ENCODE measurements around the gene VANGL2.

Gene VANGL2

DNA sequence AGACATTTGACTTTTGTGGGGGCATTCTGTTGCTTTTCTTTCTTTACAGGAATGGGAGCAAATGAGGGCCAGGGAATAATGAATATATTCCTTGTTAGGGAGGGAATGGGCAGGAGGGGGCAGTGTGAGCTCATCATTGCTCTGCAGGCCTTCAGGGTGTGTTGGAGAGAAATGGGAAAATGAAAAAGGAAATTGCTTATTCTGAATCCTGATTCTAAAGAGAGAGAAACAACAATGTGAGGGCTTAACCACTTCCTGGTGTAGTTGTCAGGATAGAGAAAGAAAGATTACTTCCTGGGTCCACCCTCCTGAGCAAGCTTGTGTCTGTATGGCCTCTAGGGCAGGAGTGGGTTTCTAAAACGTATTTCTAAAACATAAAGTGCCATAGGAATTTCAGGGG, 28.3 kb downstream of the VANGL2 start:
- DNase-seq (ENCODE audit: low read depth): no peak

DNA sequence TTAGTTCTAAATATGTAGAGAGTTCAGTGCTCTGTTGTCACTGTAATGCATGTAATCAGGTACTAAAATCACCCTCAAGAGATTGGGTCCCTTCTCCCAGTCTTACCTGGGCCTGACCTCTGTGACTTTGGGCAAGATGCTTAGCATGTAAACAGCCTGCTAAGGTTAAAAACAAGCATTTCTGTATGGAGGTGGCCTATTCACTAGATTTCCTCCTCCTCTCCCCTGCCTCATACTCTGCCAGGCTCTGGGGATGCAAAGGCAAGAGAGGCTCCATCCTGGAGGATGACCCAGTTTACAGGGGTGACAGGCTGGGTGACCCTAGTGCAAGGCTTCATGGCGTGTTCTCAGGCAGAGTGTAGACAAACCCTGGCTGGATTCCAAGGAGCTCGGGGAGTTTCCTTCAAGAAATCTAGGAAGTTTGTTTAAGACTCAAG, 28.8 kb downstream of the VANGL2 start:
- no peak for DNase-seq (ENCODE audit: low read depth)

DNA sequence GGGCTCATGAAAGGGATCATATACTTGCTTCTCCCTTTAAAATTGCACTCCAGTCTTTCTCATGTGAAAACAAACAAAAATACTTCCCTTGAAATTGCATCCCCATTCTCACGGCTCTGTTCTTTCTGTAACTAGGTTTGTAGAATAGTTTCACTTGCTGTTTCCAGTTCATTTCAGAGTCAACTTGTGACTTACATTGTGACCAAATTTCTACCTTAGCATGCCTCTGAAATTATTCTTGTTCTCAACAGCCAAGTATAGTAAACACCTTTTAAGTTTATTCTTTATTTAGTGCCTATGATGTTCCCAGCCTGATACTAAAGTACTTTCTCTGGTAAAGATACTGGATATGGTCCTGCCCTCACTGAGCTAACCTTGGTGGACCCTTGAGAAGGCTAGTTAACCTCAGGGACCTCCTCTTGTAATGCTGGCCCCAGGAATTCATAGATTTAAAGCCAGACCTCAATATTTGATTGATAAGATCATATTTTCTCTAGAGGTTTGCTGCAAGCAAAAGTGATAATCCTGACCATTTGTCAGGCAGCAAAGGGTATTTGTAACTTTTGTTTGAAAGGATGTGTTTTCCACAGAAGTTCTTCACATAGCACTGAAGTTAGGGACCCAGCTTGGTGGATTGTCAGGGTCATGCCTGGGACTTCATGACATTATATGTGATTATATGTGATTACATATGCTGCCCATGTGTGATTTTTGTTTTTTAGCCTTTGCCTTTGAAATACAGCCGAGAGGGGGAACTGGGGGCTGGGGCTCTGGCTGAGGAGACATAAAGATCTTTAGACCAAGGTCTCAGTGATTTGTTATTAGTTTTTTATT, 29.6 kb downstream of the VANGL2 start:
- no peak for DNase-seq (ENCODE audit: low read depth)

DNA sequence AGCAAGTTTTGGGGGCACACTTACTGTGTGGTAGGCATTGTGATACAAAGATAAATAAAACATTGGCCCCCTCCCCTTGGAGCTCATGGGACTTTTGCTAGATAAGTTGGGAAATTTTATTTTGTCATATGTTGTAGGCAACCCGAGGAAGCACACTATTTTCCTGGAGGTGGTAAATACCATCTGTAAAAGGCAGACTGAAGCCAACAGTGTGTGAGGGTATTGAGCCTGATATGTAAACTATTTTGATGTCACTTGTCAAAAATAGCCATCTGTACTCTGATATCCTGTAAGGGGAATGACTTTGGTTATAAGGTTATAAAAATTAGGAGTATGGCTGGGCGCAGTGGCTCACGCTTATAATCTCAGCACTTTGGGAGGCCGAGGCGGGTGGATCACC, 30.6 kb downstream of the VANGL2 start:
- DNase-seq (ENCODE audit: low read depth): no peak

DNA sequence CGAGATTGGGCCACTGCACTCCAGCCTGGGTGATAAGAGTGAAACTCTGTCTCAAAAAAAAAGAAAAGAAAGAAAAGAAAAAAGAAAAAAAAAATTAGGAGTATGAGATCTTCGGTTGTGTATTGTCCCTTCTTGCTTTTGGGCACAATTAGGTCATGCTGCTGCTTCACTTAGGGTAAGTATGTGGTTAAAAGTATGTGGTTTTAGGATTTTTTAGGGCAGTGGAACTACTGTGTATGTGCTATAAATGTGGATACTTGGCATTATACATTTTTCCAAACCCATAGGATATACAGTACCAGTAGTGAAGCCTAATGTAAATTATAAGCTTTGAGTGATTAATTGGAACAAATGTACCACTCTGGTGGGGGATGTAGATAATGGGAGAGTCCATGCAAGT, 31.2 kb downstream of the VANGL2 start:
- no peak for DNase-seq (ENCODE audit: low read depth)

DNA sequence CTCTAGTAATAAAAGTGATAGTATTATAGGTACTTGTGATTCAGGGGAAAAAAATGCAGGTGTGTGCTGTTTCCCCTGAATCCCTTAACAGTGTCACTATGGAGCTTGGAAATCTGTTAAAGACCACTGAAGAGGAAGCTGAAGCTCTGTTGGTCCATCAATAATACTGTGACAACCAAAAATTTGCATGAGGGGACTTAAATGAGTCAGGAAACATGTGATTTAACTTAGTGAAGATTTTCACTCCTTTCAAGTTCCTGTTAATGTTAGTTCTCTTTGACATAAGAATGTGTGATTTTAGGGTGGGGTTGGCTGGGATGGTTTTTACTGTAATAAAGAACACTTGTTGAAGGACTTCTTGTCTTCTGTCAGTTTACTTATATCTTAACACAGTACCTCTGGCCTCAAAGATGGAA, 32.0 kb downstream of the VANGL2 start:
- DNase-seq (ENCODE audit: low read depth): no peak

DNA sequence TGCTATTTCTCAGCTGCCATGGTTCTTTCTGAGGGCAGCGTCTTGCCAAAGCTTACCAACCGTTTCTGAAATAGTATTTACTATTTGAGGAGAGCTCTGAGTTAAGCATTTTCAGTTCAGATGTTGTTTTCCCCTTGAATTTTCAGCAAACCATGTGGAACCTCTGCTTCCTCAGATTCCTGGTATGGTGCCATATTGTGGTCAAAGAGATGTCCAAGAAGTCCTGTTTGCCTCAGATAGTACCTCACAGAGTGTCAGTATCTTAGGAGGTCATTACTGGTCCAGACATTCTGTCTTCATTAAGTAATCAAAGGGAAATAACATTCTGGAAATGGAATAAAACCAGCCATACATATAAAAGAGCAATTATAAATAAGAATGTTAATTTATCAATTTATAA, 36.6 kb downstream of the VANGL2 start:
- DNase-seq (ENCODE audit: low read depth): no peak

DNA sequence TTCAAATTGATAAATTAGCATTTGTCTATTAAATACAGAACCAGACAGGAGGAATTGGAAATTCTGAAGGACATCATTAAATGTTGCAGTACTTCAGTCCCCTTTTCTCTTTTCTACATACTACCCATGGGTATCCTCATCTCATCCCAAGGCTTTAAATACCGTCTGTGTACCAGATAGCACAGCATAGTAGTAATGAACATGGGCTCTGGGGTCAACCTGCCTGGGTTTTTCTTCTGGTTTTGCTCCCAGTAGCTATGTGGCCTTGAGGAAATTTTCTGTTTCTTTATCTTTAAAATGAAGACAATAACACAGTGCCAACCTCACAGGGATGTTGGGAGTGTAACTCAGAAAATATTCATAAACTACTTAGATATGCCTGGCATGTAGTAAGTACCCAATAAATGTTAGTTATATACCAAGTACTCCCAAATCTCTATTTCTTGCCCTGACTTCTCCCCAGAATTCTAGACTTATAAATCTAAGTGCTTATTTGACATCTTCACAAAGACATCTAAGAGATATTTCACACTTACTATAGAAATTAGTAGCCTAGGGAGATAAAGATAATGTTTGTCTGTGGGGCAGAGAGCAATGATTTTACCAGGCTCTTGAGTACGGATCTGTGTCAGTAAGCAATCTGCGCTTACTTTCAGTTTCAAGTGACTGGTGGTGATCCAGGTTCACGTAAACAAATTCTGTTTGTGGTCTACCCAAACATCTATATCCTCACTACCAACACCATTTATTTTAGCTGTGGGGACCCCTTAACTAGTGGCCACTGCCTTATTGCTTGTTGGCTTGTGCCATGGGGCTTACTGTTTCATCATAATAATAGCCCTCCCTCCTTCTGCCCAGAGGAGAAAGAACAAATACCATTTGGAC, 37.3 kb downstream of the VANGL2 start:
- no peak for DNase-seq (ENCODE audit: low read depth)

DNA sequence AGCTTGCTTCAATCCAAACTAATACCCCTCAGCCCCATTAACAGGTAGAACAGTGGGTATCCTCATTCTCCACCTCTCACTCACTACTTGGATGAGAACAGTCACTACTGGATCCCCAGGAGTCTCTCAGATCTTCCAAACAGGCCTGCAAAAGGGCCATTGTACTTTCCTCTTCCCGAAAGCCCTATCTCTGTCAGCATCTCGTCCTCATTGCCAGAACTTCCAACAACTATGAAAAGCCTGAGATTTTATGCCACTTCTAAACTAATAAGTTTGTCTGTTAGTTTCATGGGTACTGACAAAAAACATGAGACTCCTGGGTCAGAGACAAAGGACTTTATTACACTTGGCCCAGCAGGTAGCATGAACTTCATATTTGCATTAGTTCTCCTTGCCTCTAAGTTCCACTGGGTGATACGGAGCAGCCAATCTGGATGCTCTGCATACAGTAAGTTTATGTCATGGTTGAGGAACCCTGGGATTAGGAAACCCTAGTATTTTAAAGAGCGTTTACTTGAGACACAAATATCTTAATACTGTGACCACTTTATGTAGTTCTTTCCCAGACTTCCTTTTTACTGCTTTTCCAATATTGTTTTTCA, 38.1 kb downstream of the VANGL2 start:
- no peak for DNase-seq (ENCODE audit: low read depth)

DNA sequence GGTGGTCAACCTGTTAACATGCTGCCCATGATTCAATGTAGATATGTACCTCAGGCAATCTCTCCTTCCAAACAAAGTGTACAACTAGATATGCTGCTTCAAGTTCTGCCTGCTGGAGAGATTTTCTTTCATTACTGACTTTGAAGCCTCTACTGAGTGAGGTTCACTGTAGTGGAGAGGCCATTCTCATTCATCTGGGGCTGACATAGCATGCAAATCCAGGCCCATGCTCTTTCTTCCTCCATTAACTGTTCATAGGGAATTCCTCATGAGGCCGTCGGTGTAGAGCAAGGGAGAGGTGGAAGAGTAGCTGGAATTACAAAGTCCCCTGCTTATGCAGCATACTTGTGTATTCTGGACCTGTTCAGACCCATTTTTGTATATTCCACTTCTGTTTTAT, 38.6 kb downstream of the VANGL2 start:
- DNase-seq (ENCODE audit: low read depth): no peak

DNA sequence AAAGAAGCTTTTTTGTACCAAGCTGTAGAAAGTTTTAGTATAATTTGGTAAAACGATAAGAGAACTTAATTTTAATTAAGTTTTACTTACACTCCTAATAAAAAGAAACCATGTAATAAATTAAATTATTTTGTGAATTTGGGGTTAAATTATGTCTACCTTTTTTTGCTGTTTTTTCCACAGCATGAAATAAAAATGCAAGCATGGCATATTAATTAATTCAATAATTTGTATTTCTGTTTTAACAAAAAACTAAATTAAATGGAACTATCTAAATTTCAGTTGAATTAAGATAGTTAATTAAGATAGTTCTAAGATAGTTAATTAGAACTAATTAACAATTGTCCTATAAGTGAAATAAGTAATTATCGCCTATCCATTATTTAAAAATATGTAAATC, 39.4 kb downstream of the VANGL2 start:
- DNase-seq (ENCODE audit: low read depth): no peak

DNA sequence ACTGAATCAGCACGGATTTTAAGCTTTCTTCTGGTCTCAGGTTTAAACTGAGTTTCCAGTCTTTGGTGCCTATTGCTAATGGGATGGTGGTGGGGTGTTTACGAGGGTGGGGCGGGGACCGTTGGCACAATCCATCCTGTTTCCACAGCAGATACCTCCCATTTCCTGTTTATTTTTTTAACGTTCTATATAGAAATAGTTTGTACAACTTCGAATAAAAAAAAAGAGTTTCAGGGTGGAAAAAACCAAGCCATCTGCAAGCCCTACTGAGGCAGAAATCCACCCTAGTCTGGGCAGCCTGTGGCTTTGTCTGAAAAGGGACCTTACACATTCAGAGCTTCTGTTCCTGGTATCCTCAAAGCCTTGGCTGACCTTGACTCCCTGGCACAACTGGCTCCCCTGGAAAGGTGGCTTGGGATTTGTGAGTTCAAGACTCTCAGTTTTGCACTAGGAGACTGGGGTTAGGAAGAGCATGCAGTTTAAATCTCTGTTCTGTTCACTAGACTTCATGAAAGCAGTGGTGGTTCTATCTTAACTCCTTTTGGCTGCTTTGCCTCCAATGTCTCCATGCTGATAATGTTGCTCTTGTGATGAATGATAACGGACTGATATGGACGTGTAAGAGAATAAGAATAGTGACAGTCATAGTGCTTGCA, 46.7 kb downstream of the VANGL2 start:
- DNase-seq (ENCODE audit: low read depth): no peak

DNA sequence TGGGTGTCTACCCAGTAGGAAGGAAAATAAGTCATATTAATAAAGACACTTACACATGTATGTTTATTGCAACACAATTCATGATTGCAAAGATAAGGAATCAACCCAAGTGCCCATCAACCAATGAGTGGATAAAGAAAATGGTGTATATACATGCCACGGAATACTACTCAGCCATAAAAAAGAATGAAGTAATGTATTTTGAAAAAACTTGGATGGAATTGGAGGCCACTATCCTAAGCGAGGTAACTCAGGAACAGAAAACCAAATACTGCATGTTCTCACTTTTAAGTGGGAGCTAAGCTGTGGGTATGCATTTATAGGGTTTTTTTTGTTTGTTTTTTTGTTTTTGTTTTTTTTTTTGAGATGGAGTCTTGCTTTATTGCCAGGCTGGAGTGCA, 49.1 kb downstream of the VANGL2 start:
- DNase-seq (ENCODE audit: low read depth): no peak

DNA sequence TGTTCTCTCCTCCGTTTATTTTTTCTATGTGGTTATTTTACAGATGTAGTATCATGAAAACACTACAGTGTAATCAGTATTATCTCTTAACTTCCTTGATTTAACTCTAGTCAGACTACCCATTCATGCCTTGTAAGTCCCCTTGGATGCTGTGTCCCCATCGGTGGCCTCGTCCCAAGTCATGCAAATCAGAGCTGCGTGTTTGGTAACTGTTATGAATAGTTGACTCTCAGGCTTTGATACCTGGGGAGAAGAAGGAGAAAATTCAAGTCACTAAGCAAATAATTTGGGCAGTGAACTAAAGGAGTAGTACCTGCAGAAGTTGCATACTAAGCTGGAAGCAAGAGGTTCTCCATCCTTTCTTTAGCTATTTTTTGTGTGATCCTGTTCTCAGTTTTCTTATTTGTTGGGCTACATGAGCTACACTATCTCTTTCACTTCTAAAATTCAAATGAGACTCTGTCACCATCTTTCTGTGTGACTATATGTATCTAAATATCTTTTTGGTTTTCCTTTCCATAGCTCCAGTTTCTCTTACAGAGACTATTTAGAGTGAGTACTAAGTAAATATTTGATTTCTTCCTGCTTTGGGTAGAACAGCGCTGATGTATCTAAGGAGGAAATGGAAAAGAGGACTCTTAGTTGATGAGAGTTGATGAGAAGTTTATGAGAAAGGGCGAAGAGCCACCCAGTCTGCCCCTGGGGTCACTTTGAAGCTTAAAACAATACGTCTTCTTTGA, 50.9 kb downstream of the VANGL2 start:
- DNase-seq (ENCODE audit: low read depth): no peak

DNA sequence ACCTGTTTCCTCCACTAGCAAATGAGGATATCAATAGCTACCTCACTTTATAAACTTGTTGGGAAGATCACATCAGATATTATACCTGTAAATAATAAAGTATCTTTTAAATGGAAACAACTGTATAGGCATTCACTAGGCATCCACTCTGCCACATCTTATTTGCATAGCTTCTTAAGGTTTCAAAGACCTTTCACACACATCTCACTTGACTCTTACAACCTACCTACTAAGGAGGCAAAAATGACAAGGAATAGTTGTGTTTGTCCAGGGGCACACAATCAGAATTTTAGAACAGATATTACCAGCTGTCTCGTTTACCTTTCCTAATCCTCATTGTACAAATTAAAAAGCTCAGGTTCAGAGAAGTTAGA, 51.5 kb downstream of the VANGL2 start:
- DNase-seq (ENCODE audit: low read depth): no peak

DNA sequence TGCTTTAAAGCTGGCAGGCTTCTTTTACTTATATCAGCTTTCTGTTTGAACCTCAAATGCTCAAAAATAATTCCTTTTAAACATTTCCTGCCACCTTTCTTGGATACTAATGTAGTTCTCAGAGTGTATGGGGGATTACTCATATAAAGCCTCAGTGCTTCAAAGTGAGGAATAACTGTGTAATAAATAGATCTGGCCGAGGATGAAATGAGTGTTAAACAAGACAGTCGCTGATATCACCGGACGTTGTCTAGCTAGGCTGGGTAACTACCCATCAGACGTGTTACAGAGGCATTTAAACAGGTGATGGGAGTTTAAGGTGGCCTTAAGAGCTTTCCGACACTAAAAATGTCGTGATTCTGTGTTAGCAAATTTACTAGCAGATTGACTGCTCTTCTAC, 53.1 kb downstream of the VANGL2 start:
- DNase-seq (ENCODE audit: low read depth): no peak

DNA sequence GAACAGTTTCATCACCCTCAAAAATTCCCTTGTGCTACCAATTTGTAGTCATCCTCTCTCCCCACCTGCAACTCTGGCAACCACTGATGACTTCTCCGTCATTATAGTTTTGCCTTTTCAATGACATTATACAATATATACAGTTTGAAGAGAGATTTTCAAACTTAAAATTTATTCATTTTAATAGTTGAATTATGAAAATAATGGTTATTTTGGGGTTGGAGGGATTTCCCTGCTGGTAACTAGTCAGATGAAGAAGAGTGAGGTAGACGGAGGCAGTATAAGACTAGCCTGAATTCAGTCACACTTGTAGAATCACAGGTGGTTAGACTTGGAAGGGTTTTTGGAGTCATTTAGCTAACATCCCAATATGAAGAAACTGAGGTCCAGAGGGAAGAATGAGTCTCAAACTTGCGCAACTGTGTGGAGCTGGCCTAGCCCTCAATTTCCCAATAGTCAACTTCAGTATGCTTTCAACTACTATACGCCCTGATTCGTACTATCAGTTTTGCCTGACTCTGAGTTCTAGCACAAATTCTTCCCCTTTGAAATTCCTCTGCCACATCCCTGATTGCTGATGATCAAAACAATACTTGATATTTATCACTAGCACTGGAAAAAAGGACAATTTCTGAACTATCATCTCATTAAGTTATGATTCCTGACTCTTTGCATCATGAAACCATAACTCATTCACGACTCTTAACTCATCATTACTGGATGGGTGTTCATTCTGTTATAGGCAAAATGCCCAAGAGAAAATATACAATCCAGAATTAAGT, 54.2 kb downstream of the VANGL2 start:
- DNase-seq (ENCODE audit: low read depth): no peak

DNA sequence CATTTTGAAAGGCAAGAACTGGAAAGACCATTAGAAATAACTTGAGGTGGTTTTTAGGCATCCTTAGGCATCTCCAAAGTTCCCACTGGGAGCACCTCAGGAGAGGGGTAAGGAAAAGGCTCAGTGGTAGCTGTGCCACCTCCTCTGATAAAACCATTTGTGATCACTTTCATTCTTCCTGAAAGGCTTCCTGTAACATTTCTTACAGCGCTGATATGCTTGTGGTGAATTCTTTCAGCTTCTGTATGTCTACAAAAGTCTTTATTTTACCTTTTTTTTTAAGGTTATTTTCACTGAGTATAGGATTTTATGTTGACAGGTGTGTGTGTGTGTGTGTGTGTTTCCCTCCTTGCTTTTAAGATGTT, 54.8 kb downstream of the VANGL2 start:
- DNase-seq (ENCODE audit: low read depth): no peak

DNA sequence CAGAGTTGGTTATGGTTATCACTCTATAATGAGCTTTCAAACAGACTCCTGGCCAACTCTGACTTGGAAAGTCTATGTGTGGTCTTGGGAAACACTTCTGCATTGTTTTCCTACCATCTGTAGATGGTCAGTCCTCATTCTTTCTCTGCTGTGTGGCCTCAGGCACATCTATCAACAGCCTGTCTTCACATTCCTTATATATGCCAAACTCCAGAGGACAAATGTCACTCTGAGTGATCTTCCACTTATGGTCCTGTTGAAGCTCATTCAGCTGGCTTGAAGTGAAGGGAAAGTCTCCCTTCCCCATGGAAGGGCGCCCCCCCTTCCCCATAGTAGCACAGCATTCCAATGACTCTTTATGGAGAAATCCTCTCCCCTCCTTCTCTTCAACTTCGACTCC, 58.7 kb downstream of the VANGL2 start:
- no peak for DNase-seq (ENCODE audit: low read depth)

DNA sequence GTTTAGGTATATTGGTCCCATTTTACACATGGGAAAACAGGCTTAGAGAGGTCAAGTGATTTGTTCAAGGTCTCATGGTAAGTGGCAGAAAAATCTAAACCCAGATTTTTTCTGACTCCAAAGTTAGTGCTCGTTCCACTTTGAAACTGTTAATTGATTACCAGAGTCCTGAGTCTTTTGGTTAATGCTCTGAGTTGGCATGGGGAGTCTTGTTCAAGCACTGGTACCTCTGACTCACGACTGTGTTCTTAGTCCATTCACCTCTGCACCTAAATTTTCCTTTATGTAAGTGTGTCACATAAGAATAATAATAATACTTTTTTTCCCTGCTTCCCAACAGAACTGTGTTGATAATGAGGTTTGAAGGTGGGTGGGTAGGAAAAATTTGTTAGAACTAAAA, 59.3 kb downstream of the VANGL2 start:
- no peak for DNase-seq (ENCODE audit: low read depth)

DNA sequence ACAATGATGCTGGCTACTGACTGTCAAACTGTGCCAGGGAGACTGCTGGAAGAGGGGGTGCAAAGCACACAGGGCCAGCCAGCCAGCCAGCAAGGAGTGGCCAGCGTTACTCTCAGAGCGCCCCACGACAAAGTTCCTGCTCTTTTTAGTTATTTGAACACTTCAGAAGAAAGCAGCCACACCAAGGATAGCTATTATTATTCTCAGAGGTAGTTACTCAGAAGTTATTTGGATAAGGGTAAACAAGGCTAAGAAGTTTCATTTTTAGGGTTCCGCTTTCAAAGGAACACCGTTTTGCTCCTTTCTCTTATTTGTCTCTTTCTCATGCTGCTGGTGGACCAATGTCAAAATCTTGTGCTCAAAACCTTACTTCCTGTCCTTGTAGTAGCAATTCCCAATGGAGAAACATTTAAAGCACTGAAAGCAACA, 59.9 kb downstream of the VANGL2 start:
- DNase-seq (ENCODE audit: low read depth): no peak
